ENCODE results near the gene SP9.

The SP9 gene

GRCh38 chr2:174328114-174328960 is 6.4 kb upstream of the SP9 start:
- TF ChIP-seq, protein P1, sequence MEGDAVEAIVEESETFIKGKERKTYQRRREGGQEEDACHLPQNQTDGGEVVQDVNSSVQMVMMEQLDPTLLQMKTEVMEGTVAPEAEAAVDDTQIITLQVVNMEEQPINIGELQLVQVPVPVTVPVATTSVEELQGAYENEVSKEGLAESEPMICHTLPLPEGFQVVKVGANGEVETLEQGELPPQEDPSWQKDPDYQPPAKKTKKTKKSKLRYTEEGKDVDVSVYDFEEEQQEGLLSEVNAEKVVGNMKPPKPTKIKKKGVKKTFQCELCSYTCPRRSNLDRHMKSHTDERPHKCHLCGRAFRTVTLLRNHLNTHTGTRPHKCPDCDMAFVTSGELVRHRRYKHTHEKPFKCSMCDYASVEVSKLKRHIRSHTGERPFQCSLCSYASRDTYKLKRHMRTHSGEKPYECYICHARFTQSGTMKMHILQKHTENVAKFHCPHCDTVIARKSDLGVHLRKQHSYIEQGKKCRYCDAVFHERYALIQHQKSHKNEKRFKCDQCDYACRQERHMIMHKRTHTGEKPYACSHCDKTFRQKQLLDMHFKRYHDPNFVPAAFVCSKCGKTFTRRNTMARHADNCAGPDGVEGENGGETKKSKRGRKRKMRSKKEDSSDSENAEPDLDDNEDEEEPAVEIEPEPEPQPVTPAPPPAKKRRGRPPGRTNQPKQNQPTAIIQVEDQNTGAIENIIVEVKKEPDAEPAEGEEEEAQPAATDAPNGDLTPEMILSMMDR (IDR thresholded peaks at IDR 0.05; ENCODE audit: control insufficient read depth, extremely low read depth, insufficient read depth): no peak
- no peak overlapping the region for H3K4me3 ChIP-seq (ENCODE audit: low read depth, low read length)
- DNase-seq (ENCODE audit: low read depth): no peak

GRCh38 chr2:174328961-174329715 is 5.6 kb upstream of the SP9 start:
- TF ChIP-seq, protein P1 (IDR thresholded peaks at IDR 0.05; ENCODE audit: control insufficient read depth, extremely low read depth, insufficient read depth): no peak
- no peak for DNase-seq (ENCODE audit: low read depth)
- H3K4me3 ChIP-seq (ENCODE audit: low read depth, low read length): no peak overlapping the region

GRCh38 chr2:174330945-174331594 is 3.7 kb upstream of the SP9 start:
- TF ChIP-seq, protein P1 (IDR thresholded peaks at IDR 0.05; ENCODE audit: control insufficient read depth, extremely low read depth, insufficient read depth): no peak
- H3K4me3 ChIP-seq (ENCODE audit: low read depth, low read length): no peak overlapping the region
- DNase-seq (ENCODE audit: low read depth): no peak

DNA sequence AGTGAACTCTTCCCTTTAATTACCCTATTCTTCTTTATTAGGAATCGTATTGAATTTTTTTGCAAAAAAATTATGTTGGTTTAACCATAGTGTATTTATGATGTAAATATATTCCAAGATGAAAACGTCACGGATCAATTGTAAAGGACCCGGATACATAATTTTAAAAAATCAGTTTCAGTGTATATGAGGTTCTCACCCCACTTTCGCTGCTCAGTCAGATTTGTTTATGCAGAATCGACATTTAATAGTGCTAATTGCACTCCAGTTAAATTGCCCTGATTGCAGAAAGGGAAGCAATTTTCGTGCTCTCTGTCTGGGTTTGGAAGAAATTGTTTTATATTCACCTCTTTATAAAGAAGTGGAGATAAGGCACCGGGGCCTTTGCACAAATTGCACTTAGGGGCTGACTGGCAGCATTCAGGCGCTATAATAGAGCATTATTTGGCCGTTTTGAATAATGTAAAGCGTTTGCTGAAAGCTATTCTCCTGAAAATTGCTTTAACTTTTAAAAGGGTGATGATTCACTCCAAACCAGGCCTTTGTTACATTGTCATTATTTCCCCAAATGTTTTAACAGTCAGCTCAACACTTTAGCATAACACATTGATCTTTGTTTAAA is 3.0 kb upstream of the SP9 start:
- TF ChIP-seq, protein P1 (IDR thresholded peaks at IDR 0.05; ENCODE audit: control insufficient read depth, extremely low read depth, insufficient read depth): no peak
- no peak for DNase-seq (ENCODE audit: low read depth)
- H3K4me3 ChIP-seq (ENCODE audit: low read depth, low read length): no peak overlapping the region

DNA sequence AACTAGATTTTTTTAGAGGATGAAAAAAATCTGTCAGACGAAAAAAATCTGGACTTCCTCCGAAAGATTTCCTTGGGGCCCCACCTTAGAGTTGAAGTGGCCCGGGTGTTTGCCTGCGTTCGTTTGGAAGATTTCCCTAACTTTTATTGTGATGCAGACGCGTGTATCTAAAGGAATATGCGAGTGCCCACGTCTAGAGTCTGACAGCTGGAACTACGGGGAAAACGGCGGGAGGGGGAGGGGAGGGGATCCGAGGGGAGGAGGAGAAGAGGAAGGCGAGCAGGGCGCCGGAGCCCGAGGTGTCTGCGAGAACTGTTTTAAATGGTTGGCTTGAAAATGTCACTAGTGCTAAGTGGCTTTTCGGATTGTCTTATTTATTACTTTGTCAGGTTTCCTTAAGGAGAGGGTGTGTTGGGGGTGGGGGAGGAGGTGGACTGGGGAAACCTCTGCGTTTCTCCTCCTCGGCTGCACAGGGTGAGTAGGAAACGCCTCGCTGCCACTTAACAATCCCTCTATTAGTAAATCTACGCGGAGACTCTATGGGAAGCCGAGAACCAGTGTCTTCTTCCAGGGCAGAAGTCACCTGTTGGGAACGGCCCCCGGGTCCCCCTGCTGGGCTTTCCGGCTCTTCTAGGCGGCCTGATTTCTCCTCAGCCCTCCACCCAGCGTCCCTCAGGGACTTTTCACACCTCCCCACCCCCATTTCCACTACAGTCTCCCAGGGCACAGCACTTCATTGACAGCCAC is 2.4 kb upstream of the SP9 start:
- DNase-seq (ENCODE audit: low read depth): no peak
- no peak overlapping the region for H3K4me3 ChIP-seq (ENCODE audit: low read depth, low read length)
- TF ChIP-seq, protein P1 (IDR thresholded peaks at IDR 0.05; ENCODE audit: control insufficient read depth, extremely low read depth, insufficient read depth): no peak

DNA sequence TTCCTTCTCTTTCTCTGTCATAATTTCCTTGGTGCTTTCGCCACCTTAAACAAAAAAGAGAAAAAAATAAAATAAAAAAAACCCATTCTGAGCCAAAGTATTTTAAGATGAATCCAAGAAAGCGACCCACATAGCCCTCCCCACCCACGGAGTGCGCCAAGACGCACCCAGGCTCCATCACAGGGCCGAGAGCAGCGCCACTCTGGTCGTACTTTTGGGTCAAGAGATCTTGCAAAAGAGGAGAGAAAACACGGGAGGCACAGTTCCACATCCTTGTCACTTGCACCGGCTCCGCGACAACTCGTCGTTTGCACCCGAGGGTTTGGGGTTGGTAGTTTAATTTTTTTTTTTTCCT is 1.8 kb upstream of the SP9 start:
- DNase-seq (ENCODE audit: low read depth): no peak
- H3K4me3 ChIP-seq (ENCODE audit: low read depth, low read length): no peak overlapping the region
- TF ChIP-seq, protein P1 (IDR thresholded peaks at IDR 0.05; ENCODE audit: control insufficient read depth, extremely low read depth, insufficient read depth): no peak
